Body of pancreas (tissue), 4 donors: Measurements from ENCODE around the gene MILR1.

Experiments
- CTCF ChIP-seq, 7 experiments: fragments of 450-650 bp in 4 of 7; fragments of 200-600 bp in 3 of 7; sonication (generic) in 3 of 7; IDR thresholded peaks; one replicate each; pipeline ENCODE4 v1.5.1; 2016 to 2019; ENCODE audit warnings: antibody characterized with exemption in 7 of 7
- POLR2A ChIP-seq, 3 donors: fragments of 450-650 bp; IDR thresholded peaks; one replicate each; pipeline ENCODE4 v1.6.1; 2016; ENCODE audit warnings: antibody characterized with exemption in 3 of 3, mild to moderate bottlenecking in 2 of 3

GRCh38 chr17:64506201-64506575 lies 57.3 kb downstream of the MILR1 start, which contains the start of gene DDX5:
- TF ChIP-seq CTCF (IDR thresholded peaks at IDR 0.05) (peak in 1 of 7 experiments; percentile 2), POLR2A (IDR thresholded peaks at IDR 0.05) (peak; percentile 99 to 100 (median 100))
